ENCODE results near the gene TASP1.
"Not testable (repeated sequence)": the region's sequence is repeated elsewhere in the genome, so short reads cannot be mapped to it uniquely, and the experiment has no call there.

Gene TASP1

DNA sequence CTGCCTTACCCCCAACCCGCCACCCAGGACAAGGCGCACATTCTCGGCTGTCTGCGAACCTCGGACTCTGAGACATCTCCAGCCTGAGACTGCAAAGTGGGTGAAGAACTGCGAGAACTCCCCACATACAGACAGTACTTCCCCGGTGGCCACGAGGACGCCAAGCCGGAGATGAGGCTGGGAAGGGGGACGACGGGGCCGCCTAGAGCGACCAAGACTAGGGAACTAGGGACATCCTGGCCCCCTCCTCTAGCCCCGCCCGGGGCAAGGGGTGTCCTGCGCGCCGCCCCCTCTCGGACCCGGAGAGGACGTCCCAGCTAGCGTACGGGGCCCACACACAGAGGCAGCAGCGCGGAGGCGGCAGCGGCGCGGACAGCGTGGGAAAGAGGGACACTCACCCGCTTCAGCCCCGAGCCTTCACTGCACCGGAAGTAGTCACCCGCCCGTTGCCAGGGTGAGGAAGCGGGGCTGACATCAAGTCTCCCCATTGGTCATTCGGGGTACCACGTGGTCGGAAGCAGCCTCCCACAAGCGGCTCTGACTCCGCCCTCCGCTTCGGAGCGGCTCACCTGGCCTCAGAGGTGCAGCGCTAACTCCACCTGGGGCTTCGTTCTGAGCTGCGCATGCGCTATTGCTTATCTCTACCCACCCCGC lies at the start of gene TASP1:
Gene TASP1, minus strand, starts transcription at position 437 of the 654 bp plus-strand sequence. CDS start 8,854 bp downstream, outside the sequence.
- peak; percentile 97 for DNase-seq (ENCODE audit: low spot score)

GRCh38 chr20:13687815-13688214 lies 49.1 kb upstream of the TASP1 start:
- no peak for DNase-seq (ENCODE audit: low spot score)

DNA sequence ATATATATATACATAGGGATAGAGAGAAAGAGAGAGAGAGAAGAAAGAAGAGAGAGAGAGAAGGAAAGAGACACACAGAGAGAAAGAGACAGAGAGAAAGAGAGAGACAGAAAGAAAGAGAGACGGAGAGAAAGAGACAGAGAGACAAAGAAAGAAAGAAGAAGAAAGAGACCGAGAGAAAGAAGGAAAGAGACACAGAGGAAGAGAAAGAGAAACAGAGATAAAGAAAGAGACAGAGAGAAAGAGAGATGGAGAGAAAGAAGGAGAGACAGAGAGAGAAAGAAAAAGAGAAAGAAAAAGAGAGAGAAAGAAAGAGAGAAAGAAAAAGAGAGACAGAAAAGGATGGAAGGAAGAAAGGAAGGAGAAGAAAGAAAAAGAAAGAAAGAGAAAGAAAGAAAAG lies 46.9 kb upstream of the TASP1 start:
- DNase-seq (ENCODE audit: low spot score) = no peak

DNA sequence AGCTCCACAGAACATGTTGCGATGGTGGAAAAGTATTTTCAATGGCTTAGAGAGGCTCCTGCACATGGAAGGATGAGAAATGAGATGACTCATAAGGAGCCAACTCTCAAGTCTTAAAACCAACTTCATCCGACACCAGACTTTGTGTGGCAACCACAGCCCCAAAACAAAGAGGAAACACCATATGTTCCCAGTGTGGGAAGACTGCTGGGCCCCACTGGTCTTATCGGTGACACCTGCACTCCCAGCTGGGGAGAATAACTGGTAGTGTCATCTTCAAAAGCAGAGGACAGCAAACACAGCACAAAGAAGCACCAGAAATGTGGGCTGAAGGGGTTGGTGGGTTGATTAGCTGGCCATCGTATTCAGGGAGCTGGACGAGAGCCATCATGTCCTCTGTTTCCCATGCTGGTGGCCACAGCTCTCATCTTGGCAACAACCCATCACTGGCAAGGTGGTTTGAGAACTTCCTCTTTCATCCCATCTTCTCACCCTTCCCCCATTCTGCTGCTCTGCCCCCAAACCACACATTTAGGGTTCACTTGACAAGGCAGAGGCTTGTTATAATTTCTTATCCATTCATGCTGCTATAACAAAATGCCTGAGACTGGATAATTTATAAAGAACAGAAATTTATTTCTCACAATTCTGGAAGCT lies 46.0 kb upstream of the TASP1 start:
- no peak for DNase-seq (ENCODE audit: low spot score)

- no peak for DNase-seq (ENCODE audit: low spot score)
Measured at GRCh38 chr20:13683833-13684232, 45.1 kb upstream of the TASP1 start.

- no peak for DNase-seq (ENCODE audit: low spot score)
Measured at GRCh38 chr20:13681248-13682125, 42.8 kb upstream of the TASP1 start.

DNA sequence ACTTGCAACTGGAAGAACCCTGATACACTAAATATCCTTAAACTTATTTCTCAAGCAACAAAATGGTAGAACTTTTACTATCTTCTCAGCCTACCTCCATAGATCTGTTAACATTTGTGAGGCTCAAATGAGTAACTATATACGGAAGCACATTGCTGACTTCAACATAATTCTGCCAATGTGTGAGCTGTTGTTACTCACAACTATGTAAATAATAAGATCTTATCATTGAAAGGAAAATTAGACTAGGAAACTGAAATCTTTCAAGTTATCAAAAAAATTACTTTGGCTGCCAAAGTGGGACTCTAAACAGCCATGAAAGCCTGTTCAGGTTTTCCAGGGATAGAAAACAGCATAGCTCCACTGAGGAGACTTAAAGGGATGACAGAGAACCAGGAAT lies 40.2 kb upstream of the TASP1 start:
- no peak for DNase-seq (ENCODE audit: low spot score)

GRCh38 chr20:13677241-13677640 lies 38.5 kb upstream of the TASP1 start:
- DNase-seq (ENCODE audit: low spot score) = no peak

- no peak for DNase-seq (ENCODE audit: low spot score)
Measured at GRCh38 chr20:13676682-13677081, 38.0 kb upstream of the TASP1 start.

DNA sequence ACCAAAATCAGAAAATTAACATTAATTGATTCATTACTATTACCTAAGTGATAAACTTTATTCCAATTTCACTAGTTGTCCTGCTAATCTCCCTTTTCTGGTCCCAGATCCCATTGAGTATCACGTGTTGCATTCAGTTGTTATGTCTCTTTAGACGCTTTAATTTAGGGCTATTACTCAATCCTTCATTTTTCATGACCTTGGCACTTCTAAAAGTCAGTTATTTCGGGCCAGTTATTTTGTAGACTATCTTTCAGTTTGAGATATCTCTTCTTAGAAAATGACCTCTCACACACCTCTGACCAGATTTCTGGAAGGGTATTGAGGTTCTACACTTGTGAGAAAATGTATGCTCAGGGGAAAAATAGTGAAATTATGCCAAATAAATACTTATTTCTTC lies 34.0 kb upstream of the TASP1 start:
- no peak for DNase-seq (ENCODE audit: low spot score)

- DNase-seq (ENCODE audit: low spot score) = no peak
Measured at GRCh38 chr20:13671916-13672378, 33.2 kb upstream of the TASP1 start.

DNA sequence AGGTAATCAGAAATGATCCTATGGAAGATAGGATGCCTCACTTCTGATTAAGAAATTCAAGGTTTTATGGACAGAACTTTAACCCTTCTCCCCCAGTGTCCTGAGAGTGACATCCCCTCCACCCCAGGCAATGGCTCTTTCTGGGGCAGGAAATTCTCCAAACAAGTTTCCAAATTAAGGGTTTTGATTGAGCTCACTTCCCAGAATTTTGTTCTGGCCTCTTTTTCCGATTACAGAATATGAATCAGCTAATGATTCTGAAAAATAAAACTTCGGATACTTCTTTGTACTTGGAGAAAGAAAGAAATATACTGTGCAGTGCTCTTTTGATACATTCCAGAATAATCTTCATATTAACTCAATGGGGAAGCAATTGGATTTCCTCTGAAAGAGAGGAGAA lies 32.8 kb upstream of the TASP1 start:
- no peak for DNase-seq (ENCODE audit: low spot score)

GRCh38 chr20:13670160-13670559 lies 31.4 kb upstream of the TASP1 start:
- DNase-seq (ENCODE audit: low spot score) = no peak

- DNase-seq (ENCODE audit: low spot score) = no peak
Measured at GRCh38 chr20:13665709-13666395, 27.1 kb upstream of the TASP1 start.

DNA sequence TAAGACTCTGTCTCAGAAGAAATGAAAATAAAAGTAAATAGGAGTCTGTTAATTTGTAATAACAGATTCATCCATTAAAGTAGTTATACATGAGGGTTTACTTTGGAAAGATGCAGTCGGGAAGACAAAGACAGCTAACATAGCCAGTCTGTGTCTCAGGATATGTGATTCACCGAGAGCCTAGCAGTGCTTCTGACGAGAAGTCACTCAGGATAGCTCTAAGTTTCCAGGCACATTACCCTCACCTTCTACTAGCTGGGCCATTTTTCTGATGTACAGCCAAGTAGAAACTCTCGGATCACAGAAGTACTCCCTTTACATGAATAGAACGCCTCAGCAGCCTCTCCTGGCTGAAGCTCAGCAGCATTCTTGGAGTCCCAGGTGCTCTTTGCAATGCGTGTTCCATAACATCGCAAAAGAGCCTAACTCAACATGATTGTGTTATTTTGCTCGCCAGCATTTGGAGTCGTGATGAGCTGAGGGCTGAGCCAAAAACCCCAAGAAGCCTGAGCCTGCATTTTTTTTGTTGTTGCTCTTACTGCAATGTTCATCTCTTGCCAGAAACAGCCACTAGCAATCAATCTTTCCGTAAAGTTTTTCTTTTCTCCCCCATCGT lies 22.4 kb upstream of the TASP1 start:
- no peak for DNase-seq (ENCODE audit: low spot score)

DNA sequence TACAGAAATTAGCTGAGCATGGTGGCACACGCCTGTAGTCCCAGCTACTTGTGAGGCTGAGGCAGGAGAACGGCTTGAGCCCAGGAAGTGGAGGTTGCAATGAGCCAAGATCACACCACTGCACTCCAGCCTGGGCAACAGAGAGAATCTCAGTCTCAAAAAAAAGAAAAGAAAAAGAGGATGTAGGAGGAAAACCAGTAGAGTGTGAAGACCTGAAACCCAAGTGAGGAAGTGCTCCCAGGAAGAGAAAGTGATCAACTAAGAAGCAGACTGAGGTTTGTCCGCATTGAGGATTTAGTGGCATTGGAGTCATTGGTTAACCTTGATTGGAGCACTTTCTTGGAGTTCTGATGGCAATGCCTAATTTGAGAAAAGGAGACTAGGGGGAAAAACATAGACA lies 20.6 kb upstream of the TASP1 start:
- DNase-seq (ENCODE audit: low spot score) = no peak

DNA sequence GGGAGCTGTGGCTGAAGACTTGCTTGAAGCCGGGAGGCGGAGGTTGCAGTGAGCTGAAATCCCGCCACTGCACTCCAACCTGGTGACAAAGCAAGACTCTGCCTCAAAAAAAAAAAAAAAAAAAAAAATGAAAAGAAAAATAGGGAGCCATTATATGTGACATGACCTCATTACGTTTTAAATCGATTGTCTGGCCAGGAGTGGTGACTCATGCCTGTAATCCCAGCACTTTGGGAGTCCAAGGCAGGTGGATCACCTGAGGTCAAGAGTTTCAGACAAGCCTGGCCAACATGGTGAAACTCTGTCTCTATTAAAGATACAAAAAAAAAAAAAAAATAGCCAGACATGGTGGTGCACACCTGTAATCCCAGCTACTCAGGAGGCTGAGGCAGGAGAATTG lies 19.3 kb upstream of the TASP1 start:
- DNase-seq (ENCODE audit: low spot score) = not testable (repeated sequence)

- DNase-seq (ENCODE audit: low spot score) = no peak
Measured at GRCh38 chr20:13656721-13657368, 18.1 kb upstream of the TASP1 start.

GRCh38 chr20:13654463-13655023 lies 15.8 kb upstream of the TASP1 start:
- no peak for DNase-seq (ENCODE audit: low spot score)

DNA sequence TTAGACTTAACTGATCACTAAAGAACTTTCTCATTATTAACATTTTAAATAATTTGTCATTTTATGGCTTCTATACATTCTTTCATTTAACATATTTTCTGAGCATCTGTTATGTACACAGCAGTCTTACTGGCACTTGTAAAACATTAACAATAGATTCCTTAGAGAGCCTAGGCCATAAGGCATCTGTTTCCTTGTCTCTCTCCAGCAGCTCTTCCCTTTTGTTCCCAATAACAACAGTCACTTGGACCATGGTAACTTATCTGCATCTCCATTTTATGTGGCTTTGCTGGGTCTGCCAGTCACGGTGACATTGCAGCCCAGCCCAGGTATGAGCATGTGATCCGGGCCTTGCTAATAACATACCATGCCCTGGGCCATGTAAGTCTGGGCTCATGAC lies 11.7 kb upstream of the TASP1 start:
- no peak for DNase-seq (ENCODE audit: low spot score)
